Measurements from ENCODE around the gene TATDN2.

GRCh38 chr3:10228248-10228950, 19.9 kb upstream of the TATDN2 start:
- TF ChIP-seq POLR2AphosphoS5 (IDR thresholded peaks at IDR 0.05; ENCODE audit: borderline replicate concordance, low read depth, low read length) (no peak), EZH2 (IDR thresholded peaks at IDR 0.05) (no peak)
